ENCODE results near the gene C11orf54.
A peak's percentile ranks its signal among the peaks of the same experiment; 100 is the strongest.
"Not testable (repeated sequence)": the region's sequence is repeated elsewhere in the genome, so short reads cannot be mapped to it uniquely, and the experiment has no call there.

Gene C11orf54

DNA sequence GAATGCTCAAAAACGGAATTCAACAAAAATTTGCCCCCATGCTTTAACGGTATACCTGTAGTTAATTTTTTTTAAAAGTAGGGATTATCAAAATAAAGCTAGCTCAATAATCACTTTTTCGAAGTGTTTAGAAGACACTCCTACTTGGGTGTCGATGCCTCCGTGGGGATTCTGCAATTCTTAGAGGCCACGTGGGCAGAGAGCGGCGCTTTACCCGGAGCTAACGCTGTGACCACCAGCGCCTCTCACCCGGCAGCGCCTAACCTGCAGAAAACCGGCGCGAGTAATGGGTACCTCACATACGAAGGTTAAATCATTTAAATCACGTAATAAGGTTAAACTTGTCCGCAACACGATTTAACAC is 760 bp upstream of the C11orf54 start:
- peaks cover 59% of the 10 kb centered on the region for H3K36me3 Mint-ChIP-seq (ENCODE audit: low read depth)

DNA sequence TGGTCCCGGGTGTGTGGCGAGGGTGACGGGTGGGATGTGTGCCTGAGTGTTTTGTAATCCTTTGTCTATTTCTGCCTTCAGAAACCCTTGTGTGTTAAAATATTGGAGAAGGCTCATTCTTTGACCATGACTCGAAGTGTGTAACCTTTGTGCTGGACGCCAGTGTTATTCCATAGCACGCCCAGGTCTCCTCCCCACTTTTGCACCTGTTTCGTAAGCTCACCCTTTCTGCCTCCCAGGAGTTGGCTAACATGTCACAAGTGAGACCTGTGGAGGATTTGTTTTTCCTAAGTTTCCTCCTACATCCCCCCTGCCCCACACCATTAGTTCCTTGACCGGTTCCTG is 382 bp downstream of the C11orf54 start:
- peak overlapping the region; percentile 99 for H3K4me3 Mint-ChIP-seq
- peaks cover 32% of the 10 kb centered on the region for H3K4me1 Mint-ChIP-seq (ENCODE audit: low read depth)
- no peaks in the 10 kb centered on the region for H3K27me3 Mint-ChIP-seq (ENCODE audit: low read depth)
- no peak for DNase-seq (ENCODE audit: low spot score)
- H3K27ac Mint-ChIP-seq, result peak overlapping the region; percentile 99
- H3K9me3 Mint-ChIP-seq, result no peaks in the 10 kb centered on the region
- H3K36me3 Mint-ChIP-seq (ENCODE audit: low read depth), result peaks cover 48% of the 10 kb centered on the region

More for the DNA sequence above, 760 bp upstream of the C11orf54 start:
- peak; percentile 48 for DNase-seq (ENCODE audit: low spot score)
- peaks cover 40% of the 10 kb centered on the region for H3K4me1 Mint-ChIP-seq (ENCODE audit: low read depth)
- H3K4me3 Mint-ChIP-seq, result peak overlapping the region; percentile 99
- peak overlapping the region; percentile 99 for H3K27ac Mint-ChIP-seq
- H3K9me3 Mint-ChIP-seq, result no peaks in the 10 kb centered on the region
- no peaks in the 10 kb centered on the region for H3K27me3 Mint-ChIP-seq (ENCODE audit: low read depth)

DNA sequence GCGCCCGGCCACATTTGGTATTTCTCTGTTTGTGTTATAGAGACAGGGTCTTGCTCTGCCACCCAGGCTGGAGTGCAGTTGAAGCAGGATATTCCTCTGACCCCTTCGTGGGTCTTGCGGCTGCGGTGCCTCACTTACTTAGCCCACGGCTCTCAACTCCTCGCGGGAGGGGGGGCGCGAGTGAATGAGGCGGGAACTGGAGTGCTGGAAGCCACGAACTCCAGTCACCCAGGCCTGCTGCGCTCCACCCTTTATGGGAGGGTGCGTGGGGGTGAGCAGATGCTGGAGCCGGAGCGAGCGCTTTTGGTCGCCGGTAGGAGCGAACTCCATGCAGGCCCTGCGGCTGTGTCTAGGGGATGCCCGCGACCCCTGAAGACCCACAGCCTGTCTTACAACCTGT is 1.8 kb downstream of the C11orf54 start:
- Mint-ChIP-seq H3K4me3 (peak overlapping the region; percentile 68), H3K9me3 (no peaks in the 10 kb centered on the region)

DNA sequence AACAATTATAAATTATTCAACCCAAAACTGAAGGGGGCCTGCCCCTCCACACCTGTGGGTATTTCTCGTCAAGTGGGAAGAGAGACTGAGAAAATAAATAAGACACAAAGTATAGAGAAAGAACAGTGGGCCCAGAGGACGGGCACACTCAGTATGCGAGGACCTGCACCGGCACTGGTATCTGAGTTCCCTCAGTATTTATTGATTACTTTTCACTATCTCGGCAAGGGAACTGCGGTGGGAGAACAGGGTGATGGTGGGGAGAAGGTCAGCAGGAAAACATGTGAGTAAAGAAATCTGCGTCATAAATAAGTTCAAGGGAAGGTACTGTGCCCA is 3.2 kb downstream of the C11orf54 start:
- peak overlapping the region; percentile 8 for H3K4me3 Mint-ChIP-seq
- H3K9me3 Mint-ChIP-seq, result no peaks in the 10 kb centered on the region
- no peak overlapping the region for H3K27ac Mint-ChIP-seq
- no peaks in the 10 kb centered on the region for H3K27me3 Mint-ChIP-seq (ENCODE audit: low read depth)
- peaks cover 30% of the 10 kb centered on the region for H3K36me3 Mint-ChIP-seq (ENCODE audit: low read depth)
- H3K4me1 Mint-ChIP-seq (ENCODE audit: low read depth), result peaks cover 6% of the 10 kb centered on the region
- no peak for DNase-seq (ENCODE audit: low spot score)

More for the DNA sequence above, 1.8 kb downstream of the C11orf54 start:
- Mint-ChIP-seq H3K27ac (peak overlapping the region; percentile 45), H3K36me3 (ENCODE audit: low read depth) (peaks cover 41% of the 10 kb centered on the region), H3K4me1 (ENCODE audit: low read depth) (peaks cover 18% of the 10 kb centered on the region), H3K27me3 (ENCODE audit: low read depth) (no peaks in the 10 kb centered on the region)
- no peak for DNase-seq (ENCODE audit: low spot score)

DNA sequence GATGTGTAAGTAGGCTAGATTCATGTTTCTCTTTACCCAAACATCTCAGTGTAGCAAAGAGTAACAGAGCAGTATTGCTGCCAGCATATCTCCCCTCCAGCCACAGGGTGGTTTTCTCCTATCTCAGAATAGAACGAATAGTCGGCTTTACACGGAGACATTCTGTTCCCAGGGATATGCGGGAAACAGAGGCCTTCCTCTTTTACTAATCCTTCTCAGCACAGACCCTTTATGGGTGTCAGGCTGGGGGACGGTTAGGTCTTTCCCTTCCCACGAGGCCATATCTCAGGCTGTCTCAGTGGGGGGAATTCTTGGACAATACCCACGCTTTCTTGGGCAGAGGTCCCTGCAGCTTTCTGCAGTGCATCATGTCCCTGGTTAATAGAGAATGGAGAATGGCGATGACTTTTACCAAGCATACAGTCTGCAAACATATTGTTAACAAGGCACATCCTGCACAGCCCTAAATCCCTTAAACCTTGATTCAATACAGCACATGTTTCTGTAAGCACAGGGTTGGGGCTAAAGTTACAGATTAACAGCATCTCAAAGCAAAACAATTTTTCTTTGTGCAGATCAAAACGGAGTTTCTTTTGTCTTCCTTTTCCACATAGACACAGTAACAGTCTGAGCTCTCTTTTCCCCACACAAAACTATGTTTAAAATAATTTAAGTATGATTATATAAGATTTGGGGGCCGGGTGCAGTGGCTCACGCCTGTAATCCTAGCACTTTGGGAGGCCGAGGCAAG is 3.7 kb downstream of the C11orf54 start:
- not testable (repeated sequence) for H3K4me1 Mint-ChIP-seq (ENCODE audit: low read depth); H3K9me3 Mint-ChIP-seq; H3K27ac Mint-ChIP-seq; H3K27me3 Mint-ChIP-seq (ENCODE audit: low read depth); DNase-seq (ENCODE audit: low spot score)
- H3K36me3 Mint-ChIP-seq (ENCODE audit: low read depth), result peaks cover 27% of the 10 kb centered on the region
- peak overlapping the region; percentile 8 for H3K4me3 Mint-ChIP-seq

DNA sequence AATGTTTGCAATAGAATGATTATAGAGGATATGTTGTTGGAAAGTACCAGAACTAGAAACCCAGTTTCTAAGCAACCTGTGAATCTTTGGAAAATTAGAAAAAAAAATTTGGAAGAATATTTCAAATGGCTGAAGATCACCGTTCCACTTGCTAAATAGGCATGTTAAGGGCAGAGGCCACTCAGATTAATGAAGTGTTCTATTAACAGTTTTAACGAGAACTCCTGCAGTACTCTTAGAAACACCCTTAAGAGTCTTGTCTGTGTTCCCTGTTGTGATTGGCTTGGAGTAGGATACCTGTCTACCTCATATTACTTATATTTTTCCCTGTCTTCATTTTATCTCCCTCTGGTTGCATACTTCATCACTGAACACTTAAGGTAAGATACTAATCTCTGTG is 4.6 kb downstream of the C11orf54 start:
- H3K4me3 Mint-ChIP-seq, result no peak overlapping the region
- H3K27ac Mint-ChIP-seq, result no peak overlapping the region
- H3K36me3 Mint-ChIP-seq (ENCODE audit: low read depth), result peaks cover 19% of the 10 kb centered on the region
- no peaks in the 10 kb centered on the region for H3K27me3 Mint-ChIP-seq (ENCODE audit: low read depth)
- peaks cover 5% of the 10 kb centered on the region for H3K4me1 Mint-ChIP-seq (ENCODE audit: low read depth)
- DNase-seq (ENCODE audit: low spot score), result no peak
- no peaks in the 10 kb centered on the region for H3K9me3 Mint-ChIP-seq

DNA sequence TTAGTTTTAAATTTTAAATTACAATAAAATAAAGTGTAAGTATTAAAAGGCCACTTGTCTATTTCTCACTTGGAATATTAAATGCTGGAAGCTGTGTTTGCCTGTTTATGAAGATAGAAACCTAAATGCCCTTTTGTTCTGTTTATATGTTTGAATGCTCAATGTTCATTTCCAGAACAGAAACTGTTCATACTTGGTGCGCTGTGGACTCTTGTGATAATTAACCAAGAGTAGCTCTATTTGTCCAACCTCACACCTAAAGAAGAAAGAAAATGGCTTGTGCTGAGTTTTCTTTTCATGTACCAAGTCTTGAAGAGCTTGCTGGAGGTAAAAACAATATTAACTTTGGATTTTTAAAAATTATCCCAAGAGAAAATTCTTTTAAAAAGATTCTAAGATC is 5.7 kb downstream of the C11orf54 start:
- Mint-ChIP-seq H3K27me3 (ENCODE audit: low read depth) (no peaks in the 10 kb centered on the region), H3K9me3 (no peaks in the 10 kb centered on the region), H3K36me3 (ENCODE audit: low read depth) (peaks cover 18% of the 10 kb centered on the region), H3K4me3 (no peak overlapping the region), H3K4me1 (ENCODE audit: low read depth) (peaks cover 5% of the 10 kb centered on the region), H3K27ac (no peak overlapping the region)
- no peak for DNase-seq (ENCODE audit: low spot score)

DNA sequence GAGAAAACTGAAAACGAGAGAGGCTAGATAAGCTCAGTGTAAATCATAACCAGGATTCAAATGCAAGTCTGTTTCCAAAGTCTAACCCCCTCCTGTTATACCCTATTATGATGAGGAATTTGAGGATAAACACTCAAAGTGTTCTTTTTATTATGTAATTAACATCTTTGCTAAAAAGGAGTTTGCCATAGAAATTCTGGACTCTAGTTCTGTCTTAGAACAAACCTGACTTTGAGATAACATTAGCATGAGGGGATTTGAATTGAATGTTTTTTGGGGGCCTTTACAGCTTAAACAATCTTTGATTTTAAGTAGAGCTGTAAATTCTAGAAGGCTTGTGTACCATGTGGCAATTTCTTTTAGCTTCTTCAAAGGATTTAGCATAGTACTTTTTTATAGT is 9.5 kb downstream of the C11orf54 start:
- Mint-ChIP-seq H3K9me3 (no peaks in the 10 kb centered on the region), H3K27me3 (ENCODE audit: low read depth) (no peaks in the 10 kb centered on the region), H3K4me1 (ENCODE audit: low read depth) (no peaks in the 10 kb centered on the region), H3K36me3 (ENCODE audit: low read depth) (peaks cover 20% of the 10 kb centered on the region), H3K27ac (no peak overlapping the region), H3K4me3 (no peak overlapping the region)
- no peak for DNase-seq (ENCODE audit: low spot score)

DNA sequence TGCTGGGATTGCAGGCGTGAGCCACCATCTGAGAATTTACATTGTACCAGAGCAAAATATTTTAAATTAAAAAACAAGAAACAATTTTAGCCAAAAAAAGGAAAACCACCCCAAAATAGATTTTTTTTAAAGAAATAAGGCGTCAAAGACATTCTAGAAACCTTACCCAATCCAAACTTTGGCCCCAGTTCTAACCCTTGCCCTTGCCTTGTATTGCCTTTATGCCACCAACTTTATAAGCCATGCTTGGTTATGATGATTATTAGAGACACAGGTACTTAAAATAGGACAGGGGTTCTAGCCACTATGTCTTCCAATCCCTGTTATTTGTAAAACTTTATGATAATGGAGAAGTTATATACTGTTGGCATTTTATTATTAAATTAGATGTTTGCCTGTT is 11.8 kb downstream of the C11orf54 start:
- Mint-ChIP-seq H3K27ac (no peak overlapping the region), H3K27me3 (ENCODE audit: low read depth) (no peaks in the 10 kb centered on the region), H3K4me3 (no peak overlapping the region), H3K4me1 (ENCODE audit: low read depth) (no peaks in the 10 kb centered on the region), H3K36me3 (ENCODE audit: low read depth) (peaks cover 21% of the 10 kb centered on the region), H3K9me3 (no peaks in the 10 kb centered on the region)
- DNase-seq (ENCODE audit: low spot score), result no peak

DNA sequence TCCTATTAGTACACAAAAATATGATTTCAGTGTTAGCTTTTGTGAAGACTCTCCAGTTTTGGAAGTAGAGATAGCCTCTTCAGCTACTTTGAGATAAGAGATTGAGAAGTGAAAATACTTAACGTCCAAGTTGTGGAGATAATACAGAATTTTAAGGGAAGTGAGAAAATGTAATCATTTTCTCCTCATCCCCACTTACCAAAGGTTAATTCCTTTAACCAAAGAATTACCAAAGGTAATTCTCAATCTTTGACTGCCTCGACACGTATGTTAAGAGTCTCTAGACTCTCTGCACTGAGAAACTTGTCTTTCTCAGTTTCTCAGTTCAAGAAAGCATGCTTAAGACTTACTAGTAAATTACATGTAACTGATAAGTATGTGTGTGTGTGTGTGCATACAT is 15.3 kb downstream of the C11orf54 start:
- Mint-ChIP-seq H3K4me3 (no peak overlapping the region), H3K36me3 (ENCODE audit: low read depth) (peaks cover 27% of the 10 kb centered on the region), H3K4me1 (ENCODE audit: low read depth) (no peaks in the 10 kb centered on the region), H3K27ac (no peak overlapping the region), H3K27me3 (ENCODE audit: low read depth) (no peaks in the 10 kb centered on the region), H3K9me3 (no peaks in the 10 kb centered on the region)
- no peak for DNase-seq (ENCODE audit: low spot score)

DNA sequence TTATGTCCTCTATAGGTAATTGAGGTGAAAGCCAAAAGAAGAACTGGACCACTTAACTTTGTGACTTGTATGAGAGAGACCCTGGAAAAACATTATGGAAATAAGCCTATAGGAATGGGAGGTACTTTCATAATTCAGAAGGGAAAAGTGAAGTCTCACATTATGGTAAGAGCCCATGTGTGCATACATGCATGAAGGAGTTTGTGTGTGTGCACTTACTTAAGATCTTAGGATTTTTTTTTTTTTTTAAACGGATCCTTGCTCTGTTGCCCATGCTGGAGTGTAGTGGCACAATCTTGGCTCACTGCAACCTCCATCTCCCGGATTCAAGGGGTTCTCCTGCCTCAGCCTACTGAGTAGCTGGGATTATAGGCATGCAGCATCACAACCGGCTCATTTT is 15.8 kb downstream of the C11orf54 start:
- Mint-ChIP-seq H3K27me3 (ENCODE audit: low read depth) (no peaks in the 10 kb centered on the region), H3K4me3 (no peak overlapping the region), H3K4me1 (ENCODE audit: low read depth) (no peaks in the 10 kb centered on the region), H3K9me3 (no peaks in the 10 kb centered on the region), H3K36me3 (ENCODE audit: low read depth) (peaks cover 23% of the 10 kb centered on the region), H3K27ac (no peak overlapping the region)
- no peak for DNase-seq (ENCODE audit: low spot score)

DNA sequence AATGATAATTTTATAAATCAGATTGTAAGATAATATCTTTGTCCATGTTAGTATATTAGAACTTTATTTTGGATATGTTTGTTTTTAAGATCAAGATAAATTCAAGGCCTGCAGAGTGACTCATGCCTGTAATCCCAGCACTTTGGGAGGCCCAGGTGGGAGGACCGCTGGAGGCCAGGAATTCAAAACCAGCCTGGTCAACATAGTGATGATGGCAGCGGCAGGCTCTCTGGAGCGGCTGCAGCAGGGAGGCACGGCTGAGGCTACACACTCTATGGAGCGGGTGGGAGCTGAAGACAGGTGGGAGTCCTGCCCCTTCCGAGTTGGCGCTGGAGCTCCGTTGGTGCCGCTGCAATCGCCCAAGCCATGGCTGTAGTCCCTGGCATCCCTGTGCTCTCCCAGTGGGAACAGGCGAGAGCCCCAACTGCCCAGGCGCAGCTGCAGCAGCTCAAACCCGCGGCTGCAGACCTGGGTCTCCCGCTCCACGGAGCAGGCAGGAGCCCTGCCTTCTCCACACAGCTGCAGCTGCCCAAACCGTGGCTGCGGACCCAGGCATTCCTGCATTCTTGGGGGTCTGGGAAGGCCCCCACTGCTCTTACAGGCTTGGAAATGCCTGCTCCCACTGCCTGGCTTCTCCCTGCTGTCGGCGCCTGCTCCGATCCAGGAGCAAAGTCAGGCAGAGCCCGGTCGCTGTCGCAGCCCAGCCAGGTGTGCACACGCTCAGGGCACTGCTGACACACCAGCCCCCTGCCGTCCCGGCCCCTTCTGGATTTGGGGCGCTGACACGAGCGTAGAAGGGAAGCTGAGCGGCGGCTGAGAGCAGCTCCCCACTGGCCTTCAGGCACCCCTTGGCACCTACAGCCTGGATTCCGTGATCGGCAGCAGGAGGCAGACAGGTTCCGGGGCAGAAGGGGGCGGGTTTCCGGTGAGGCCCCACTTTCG is 16.7 kb downstream of the C11orf54 start:
- Mint-ChIP-seq H3K4me3 (no peak overlapping the region), H3K36me3 (ENCODE audit: low read depth) (peaks cover 24% of the 10 kb centered on the region), H3K9me3 (no peaks in the 10 kb centered on the region), H3K4me1 (ENCODE audit: low read depth) (no peaks in the 10 kb centered on the region), H3K27ac (no peak overlapping the region), H3K27me3 (ENCODE audit: low read depth) (no peaks in the 10 kb centered on the region)
- no peak for DNase-seq (ENCODE audit: low spot score)

DNA sequence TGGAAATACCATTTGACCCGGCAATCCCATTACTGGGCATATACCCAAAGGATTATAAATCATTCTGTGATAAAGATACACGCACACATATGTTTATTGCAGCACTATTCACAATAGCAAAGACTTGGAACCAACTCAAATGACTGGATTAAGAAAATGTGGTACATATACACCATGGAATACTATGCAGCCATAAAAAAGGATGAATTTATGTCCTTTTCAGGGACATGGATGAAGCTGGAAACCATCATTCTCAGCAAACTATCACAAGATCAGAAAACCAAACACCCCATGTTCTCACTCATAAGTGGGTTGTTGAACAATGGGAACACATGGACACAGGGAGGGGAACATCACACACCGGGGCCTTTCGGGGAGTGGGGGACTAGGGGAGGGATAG is 17.7 kb downstream of the C11orf54 start:
- H3K9me3 Mint-ChIP-seq; H3K4me1 Mint-ChIP-seq (ENCODE audit: low read depth); H3K4me3 Mint-ChIP-seq; H3K27ac Mint-ChIP-seq; DNase-seq (ENCODE audit: low spot score); H3K27me3 Mint-ChIP-seq (ENCODE audit: low read depth): not testable (repeated sequence)
- peaks cover 24% of the 10 kb centered on the region for H3K36me3 Mint-ChIP-seq (ENCODE audit: low read depth)

DNA sequence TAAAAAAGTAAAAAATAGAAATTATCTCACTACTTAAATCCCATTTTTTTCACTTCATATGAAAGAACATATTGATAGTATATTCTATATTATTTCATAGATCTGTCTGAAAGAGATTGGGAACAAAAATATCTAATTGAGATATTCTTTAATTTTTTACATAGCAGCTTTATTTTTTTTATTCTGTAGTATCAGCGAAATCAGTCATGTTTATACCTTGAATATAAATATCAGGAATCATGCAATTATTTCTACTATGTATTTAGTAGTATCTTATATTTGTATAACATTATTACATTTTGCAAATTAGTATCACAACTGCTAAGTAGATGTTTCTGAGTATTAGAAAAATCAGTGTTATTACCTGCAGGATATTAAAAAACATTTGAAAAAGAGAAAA is 20.4 kb downstream of the C11orf54 start:
- Mint-ChIP-seq H3K9me3 (peaks cover 9% of the 10 kb centered on the region), H3K27ac (no peak overlapping the region), H3K36me3 (ENCODE audit: low read depth) (peaks cover 36% of the 10 kb centered on the region), H3K4me3 (no peak overlapping the region), H3K4me1 (ENCODE audit: low read depth) (no peaks in the 10 kb centered on the region), H3K27me3 (ENCODE audit: low read depth) (no peaks in the 10 kb centered on the region)
- no peak for DNase-seq (ENCODE audit: low spot score)
